ENCODE results near the gene RLBP1.

DNA sequence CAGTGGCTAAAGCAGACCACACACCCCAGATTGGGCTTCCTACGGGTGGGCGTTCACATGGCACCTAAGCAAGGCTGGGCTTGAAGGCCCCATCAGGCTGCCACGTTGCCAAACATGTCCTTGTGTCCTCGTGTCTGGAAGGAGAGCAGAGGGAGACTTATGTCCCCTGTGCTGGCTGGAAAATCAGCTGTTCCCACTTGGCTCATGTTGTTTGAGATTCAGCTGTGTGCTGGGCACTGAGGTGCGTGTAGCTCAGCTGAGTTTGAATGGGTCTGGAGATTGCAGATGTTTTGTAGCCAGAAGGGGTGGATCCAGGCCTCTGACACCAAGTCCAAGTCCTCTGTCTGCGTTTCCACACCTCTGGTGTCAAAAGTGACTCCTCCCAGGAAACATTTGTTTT is 34.6 kb downstream of the RLBP1 start:
- TF ChIP-seq POLR2A (IDR thresholded peaks at IDR 0.05) (no peak), POLR2AphosphoS5 (IDR thresholded peaks at IDR 0.05) (no peak)
